ENCODE measurements around the gene SHLD1. TPM values are rescaled to one million over a fixed set of nuclear protein-coding genes. Genes with fewer than 3 reads are reported as not detected.

SHLD1 gene
- total RNA-seq, 1 experiment from 2014 or later, result 3.6 TPM

DNA sequence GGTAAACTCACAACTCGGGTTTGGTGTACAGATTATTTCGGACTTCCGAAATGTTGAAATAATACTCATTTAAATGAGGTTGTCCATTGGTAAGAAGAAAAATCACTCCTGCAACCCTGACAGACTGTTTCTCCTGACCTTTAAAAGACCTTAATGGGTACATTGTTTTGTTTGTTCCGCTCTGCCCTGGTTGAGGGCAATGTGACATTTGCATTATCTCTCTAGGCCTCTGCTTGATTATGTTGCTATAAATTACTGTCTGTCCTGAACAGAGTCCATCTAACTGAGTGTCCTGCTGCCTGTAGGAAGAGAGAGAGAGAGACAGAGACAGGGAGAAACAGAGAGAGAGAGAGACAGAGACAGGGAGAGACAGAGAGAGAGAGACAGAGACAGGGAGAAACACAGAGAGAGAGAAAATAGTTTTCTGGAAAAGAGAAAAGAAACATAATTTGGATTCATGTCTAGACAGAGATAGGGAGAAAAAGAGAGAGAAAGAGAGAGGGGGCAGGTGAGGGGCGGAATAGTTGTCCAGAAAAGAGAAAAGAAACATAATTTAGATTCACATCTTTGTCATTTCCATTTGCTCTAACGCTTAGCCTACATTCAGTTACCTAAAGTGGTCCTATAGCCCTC is 83.2 kb downstream of the SHLD1 start:
- DNase-seq, result no peak
- H3K27me3 ChIP-seq (ENCODE audit: control insufficient read depth, insufficient read depth, low read length), result no peaks in the 10 kb centered on the region
- no peaks in the 10 kb centered on the region for H3K36me3 ChIP-seq (replicated peaks; ENCODE audit: control insufficient read depth, insufficient read depth, low read length)
- H3K4me3 ChIP-seq (ENCODE audit: insufficient read depth, low read depth, low read length), result no peak overlapping the region

DNA sequence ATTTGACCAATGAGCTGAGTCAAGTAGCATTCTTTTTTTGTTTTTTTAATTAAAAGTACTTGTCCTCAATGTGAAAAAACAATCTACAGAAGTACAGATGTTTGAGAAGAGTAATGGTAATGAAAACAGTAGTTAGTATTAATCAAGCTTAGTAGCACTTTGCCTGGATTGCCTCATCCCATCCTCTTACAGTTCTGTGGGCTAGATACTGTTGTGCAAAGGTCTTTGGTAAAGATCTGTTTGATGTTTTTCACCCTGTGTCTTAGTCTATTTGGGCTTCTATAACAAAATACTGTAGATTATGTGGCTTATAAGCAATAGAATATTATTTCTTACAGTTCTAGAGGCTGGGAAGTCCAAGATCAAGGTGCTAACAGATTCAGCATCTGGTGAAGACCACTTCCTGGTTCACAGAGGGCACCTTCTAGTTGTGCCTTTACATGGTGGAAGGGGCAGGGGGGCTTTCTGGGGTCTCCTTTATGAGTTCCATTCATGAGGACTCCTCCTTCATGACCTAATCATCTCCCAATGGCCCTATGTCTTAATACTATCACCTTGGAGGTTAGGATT is 84.3 kb downstream of the SHLD1 start:
- Histone ChIP-seq H3K36me3 (replicated peaks; ENCODE audit: control insufficient read depth, insufficient read depth, low read length) (no peaks in the 10 kb centered on the region), H3K4me3 (ENCODE audit: insufficient read depth, low read depth, low read length) (no peak overlapping the region), H3K27me3 (ENCODE audit: control insufficient read depth, insufficient read depth, low read length) (no peaks in the 10 kb centered on the region)
- no peak for DNase-seq

DNA sequence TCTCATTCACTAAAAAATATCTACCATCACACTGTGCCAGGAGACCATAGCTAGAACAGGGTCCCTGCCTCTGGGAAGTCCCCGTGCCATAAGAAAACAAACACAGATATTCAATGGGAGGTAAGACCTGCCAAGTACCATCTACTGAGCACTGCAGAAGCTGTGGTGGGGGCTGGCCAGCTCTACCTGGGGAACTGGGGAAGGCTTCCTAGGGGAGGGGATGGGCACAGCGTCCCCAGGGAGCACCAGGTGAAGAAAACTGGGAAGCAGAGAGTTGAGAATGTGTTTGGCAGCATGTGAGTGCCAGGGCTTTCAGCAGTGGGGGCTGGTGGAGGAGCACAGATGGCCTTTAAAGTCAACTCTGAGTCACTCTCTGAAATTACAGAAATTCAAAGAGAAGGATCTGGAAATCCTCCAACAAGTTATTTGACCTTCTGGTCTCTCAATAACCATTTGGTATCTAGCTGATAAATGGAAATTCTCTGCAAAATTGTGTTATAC is 85.2 kb downstream of the SHLD1 start:
- DNase-seq, result no peak
- Histone ChIP-seq H3K27me3 (ENCODE audit: control insufficient read depth, insufficient read depth, low read length) (no peaks in the 10 kb centered on the region), H3K36me3 (replicated peaks; ENCODE audit: control insufficient read depth, insufficient read depth, low read length) (no peaks in the 10 kb centered on the region), H3K4me3 (ENCODE audit: insufficient read depth, low read depth, low read length) (no peak overlapping the region)

DNA sequence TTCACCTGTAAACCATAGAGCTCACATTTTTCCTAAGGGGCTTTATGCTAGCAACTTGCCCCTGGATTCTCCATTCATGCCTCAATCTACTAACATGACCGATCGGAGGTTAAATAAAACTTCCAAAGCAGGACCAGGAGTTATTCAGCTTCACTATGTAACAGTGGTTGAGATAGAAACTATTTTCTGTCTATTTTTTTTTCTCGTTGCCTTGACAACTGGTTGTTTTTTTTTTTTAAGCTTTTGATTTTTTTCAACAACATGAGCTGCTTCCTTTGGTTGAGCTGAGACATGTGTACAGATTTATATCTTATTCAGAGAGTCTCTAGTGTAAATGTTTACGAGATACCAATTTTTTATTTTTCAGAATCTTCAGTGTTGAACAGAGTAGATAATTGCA is 85.7 kb downstream of the SHLD1 start:
- Histone ChIP-seq H3K27me3 (ENCODE audit: control insufficient read depth, insufficient read depth, low read length) (no peaks in the 10 kb centered on the region), H3K36me3 (replicated peaks; ENCODE audit: control insufficient read depth, insufficient read depth, low read length) (no peaks in the 10 kb centered on the region), H3K4me3 (ENCODE audit: insufficient read depth, low read depth, low read length) (no peak overlapping the region)
- DNase-seq, result no peak

DNA sequence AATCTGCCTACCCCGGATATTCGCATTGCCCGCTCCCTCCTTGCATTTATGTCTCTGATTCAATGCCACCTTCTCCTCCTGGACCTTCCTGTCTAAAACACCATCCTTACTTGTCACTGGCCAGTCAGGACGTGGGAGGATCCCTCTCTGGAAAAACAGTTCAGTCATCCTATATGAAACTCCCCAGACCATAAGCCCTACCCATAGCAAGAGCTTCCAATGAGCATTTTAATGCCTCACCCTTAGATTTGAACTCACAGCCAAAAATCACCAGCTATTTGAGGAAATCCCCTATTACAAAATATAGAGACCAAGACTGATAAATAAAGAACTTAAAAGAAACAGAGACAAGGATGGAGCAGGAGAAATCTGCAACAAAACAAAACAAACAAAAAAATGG is 86.4 kb downstream of the SHLD1 start:
- Histone ChIP-seq H3K4me3 (ENCODE audit: insufficient read depth, low read depth, low read length) (no peak overlapping the region), H3K27me3 (ENCODE audit: control insufficient read depth, insufficient read depth, low read length) (no peaks in the 10 kb centered on the region), H3K36me3 (replicated peaks; ENCODE audit: control insufficient read depth, insufficient read depth, low read length) (no peaks in the 10 kb centered on the region)
- no peak for DNase-seq

DNA sequence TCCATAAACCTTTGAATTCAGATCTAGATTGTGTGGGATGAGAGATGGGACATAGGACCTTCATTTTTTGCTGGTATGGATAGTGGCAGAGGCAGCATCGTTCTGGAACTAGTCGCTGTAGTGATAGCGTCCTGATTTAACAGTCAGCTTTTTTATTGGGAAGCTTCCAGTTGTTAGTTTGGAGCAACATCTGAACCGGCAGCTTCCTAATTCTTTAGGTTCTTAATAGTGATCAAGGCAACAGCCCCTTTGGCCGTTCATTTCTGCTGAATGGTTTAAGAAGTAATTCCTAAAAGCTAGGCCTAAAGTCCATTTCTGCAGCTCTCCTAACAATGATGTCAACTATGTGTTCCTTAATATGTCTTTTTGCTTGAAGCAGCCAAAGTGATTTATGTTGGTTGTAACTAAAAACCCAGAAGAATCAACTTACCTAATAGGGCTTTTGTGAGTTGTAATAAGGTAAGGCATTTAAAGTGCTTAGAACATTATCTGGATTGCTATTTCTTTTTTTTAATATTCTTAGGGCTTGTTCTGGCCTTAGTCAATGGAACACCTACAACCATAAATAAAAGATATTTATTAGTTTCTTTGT is 90.3 kb downstream of the SHLD1 start:
- H3K4me3 ChIP-seq (ENCODE audit: insufficient read depth, low read depth, low read length), result no peak overlapping the region
- H3K36me3 ChIP-seq (replicated peaks; ENCODE audit: control insufficient read depth, insufficient read depth, low read length), result no peaks in the 10 kb centered on the region
- no peaks in the 10 kb centered on the region for H3K27me3 ChIP-seq (ENCODE audit: control insufficient read depth, insufficient read depth, low read length)
- DNase-seq, result no peak

DNA sequence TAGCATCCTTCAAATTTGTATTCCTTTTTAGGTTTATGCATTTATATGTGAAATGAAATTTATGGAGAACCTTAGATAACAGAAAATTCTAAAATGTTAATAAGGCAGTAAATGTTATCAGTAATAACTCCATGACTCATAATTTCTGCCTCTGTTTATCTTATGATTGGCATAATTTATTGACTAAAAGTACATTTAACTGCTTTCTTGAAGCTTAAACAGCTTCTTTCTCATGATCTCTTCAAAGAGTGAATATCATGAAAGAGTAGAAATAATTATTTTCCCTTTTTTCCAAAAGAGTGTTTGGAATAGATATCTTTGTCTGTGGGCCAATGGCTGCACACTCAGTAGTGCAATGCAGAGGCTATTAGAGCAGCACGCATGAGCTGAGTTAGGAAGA is 91.3 kb downstream of the SHLD1 start:
- Histone ChIP-seq H3K27me3 (ENCODE audit: control insufficient read depth, insufficient read depth, low read length) (no peaks in the 10 kb centered on the region), H3K4me3 (ENCODE audit: insufficient read depth, low read depth, low read length) (no peak overlapping the region), H3K36me3 (replicated peaks; ENCODE audit: control insufficient read depth, insufficient read depth, low read length) (no peaks in the 10 kb centered on the region)
- no peak for DNase-seq

DNA sequence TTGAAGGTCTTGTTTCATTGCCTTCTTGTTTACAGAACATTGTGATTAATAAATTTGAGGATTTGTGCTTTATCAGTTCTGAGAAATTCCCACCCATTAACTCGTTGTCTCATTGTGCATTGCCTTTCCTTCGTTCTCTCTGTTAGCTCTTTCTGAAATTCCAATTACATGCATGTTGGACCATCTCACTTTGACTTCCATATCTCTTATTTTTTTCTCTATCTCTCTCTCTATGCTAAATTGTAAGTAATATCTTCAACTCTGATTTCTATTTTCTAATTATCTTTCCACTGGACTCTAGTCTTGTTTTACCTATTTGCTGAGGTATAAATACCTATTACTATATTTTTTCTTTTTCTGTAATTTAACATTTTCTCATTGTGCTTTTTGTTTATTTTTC is 92.3 kb downstream of the SHLD1 start:
- Histone ChIP-seq H3K27me3 (ENCODE audit: control insufficient read depth, insufficient read depth, low read length) (no peaks in the 10 kb centered on the region), H3K4me3 (ENCODE audit: insufficient read depth, low read depth, low read length) (no peak overlapping the region), H3K36me3 (replicated peaks; ENCODE audit: control insufficient read depth, insufficient read depth, low read length) (no peaks in the 10 kb centered on the region)
- DNase-seq, result no peak

DNA sequence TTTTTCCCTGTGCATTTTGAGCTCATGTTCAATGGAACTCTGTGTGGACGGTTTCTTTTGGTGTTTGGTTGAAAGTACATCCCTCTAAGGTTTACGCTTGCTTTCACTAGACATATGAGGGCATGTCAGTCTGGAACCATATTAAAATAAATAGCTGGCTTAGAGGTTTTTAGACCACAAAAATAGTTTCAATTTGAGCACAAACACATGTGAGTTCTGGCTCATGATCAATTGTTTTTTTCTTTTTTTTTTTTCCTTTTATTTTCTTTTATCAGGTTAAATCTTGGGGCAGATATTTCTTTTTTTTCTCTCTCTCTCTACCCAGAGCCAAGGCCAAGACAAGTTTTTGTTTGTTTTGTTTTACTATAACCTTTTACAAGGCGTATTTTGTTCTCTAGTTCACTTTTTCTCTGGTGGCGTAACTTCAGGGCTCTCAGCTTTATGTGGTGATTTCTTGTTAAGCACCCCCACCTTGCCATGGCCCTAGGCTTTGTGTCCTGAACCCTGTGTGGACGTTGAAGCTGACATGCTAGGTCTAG is 92.9 kb downstream of the SHLD1 start:
- Histone ChIP-seq H3K36me3 (replicated peaks; ENCODE audit: control insufficient read depth, insufficient read depth, low read length) (no peaks in the 10 kb centered on the region), H3K4me3 (ENCODE audit: insufficient read depth, low read depth, low read length) (no peak overlapping the region), H3K27me3 (ENCODE audit: control insufficient read depth, insufficient read depth, low read length) (no peaks in the 10 kb centered on the region)
- no peak for DNase-seq

DNA sequence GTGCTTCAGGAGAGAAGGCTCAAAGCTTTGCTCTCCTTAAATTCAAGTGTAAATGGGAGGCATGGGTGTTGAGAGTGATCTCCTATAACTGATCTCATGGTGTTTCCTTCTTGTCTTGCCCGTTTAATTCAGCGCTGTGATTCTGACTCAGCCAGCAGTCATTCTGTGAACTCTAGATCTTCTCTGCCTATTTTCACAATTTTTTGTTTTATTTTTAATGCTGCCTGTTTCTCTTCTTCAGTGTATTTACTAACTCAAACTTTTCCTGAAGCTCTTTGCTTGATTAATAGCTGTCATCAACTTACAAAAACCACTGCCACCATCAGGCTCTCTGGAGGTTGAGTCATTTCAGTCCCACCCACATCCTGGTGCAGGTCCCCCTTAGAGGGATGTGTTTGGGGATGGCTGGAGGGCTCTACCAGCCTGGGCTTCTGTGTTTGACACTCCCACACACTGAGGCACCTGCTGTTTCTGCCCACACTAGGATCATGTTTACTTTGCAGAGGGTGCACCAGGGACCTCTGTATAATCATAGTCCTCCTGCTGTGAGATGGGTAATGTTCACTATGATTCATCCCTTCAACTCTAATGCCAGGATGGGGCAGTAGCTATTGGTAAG is 94.0 kb downstream of the SHLD1 start:
- Histone ChIP-seq H3K36me3 (replicated peaks; ENCODE audit: control insufficient read depth, insufficient read depth, low read length) (no peaks in the 10 kb centered on the region), H3K27me3 (ENCODE audit: control insufficient read depth, insufficient read depth, low read length) (no peaks in the 10 kb centered on the region), H3K4me3 (ENCODE audit: insufficient read depth, low read depth, low read length) (no peak overlapping the region)
- no peak for DNase-seq

DNA sequence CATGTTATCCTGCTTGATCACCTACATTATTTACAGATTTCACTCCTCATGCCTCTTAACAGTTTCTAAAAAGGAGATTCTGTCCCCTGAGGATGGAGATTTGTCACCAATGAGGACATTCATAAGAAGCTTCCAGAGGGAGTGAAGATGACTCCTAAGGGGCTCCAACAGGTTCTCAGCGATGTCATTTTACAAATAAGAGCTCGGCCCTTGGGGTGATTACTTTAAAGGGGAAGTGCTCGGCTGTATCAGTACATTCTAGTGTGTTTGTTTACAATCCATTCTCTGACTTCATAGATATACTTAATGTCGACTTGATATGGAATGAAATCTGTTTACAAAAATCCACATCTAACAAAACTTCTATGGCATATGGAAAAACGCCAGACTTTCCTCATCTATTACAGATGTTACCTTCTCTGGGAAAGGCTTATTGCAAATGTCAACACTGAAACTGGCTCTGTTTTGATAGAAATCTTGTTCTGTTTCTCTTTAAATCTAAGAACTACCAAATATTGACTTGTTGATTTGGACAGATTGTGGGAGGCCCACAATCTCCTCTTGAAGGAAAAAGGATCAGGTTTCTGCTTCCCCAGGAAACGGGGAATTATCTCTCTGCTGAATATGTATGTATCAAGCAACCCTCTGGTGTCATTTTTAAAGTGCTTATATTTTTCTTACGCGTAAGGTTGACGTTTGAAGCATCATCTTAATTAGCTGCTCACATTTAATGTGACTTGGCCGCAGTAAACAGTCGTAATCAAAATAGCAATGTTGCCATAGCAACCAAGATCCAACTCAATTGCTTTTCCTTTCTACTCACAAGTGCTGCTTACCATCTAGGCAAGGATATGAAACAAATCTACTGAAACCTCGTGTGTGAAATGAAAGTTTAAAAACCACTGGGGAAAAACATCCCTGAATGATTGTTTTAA is 95.7 kb downstream of the SHLD1 start:
- Histone ChIP-seq H3K36me3 (replicated peaks; ENCODE audit: control insufficient read depth, insufficient read depth, low read length) (no peaks in the 10 kb centered on the region), H3K27me3 (ENCODE audit: control insufficient read depth, insufficient read depth, low read length) (no peaks in the 10 kb centered on the region), H3K4me3 (ENCODE audit: insufficient read depth, low read depth, low read length) (no peak overlapping the region)
- DNase-seq, result no peak

DNA sequence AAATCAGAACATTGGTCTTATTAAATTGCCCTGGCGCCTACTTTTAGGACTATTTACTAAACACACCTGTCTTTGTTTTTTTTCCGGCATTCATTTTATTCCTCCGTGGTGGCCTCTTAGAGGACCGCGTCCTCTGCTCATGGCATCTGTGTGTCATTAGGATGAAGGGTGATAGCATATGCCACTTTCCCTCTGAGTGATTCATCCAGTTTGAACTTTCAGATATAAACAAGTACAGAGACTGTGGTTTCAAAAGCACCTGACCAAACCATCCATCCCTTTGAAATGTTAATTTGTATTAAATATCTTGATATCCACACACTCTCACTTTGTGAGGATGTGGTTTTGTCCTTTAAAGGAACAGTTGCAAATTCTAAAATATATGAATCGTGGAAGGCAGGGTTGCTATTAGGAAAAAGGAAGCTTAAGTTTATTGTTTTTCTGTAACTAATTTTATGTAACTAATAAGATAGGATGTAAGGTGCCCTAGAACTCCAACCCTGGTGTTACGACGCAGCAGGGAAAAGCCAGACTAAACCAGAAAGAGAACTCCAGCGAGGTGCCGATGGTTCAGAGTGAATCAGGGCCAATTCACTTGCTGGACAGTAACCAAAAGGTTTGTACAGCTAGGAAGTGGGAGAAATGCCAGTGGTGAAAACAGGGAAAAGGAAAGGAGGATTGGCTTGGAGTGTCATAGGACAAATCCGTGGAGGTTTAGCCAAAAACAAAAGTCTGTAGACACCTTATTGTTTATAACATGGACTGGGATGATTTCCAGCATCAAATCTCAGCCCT is 98.7 kb downstream of the SHLD1 start:
- H3K27me3 ChIP-seq (ENCODE audit: control insufficient read depth, insufficient read depth, low read length), result no peaks in the 10 kb centered on the region
- DNase-seq, result no peak
- H3K4me3 ChIP-seq (ENCODE audit: insufficient read depth, low read depth, low read length), result no peak overlapping the region
- no peaks in the 10 kb centered on the region for H3K36me3 ChIP-seq (replicated peaks; ENCODE audit: control insufficient read depth, insufficient read depth, low read length)

DNA sequence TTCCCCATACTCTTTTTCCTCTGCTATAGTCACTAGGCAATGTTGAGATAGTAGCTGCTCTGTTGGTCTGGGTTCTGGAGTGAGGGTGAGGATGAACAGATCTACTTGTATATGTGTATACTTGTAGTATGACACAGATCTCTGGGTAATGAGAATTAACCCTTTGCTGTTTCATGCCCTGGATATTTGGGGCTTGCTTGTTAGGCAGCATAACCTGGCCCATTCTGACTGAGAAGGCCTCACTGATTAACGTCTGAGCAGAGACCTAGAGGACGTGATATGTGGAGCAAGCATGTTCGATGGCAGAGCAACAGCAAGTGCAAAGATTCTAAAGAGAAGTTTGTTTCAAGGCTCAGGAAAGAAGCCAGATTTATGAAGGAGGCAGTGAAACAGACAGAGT is 105.7 kb downstream of the SHLD1 start:
- H3K27me3 ChIP-seq (ENCODE audit: control insufficient read depth, insufficient read depth, low read length), result no peaks in the 10 kb centered on the region
- no peak for DNase-seq

More for the DNA sequence above, 105.7 kb downstream of the SHLD1 start:
- H3K4me3 ChIP-seq (ENCODE audit: insufficient read depth, low read depth, low read length), result no peak overlapping the region
- H3K36me3 ChIP-seq (replicated peaks; ENCODE audit: control insufficient read depth, insufficient read depth, low read length), result no peaks in the 10 kb centered on the region
